ENCODE measurements around the gene CHST13. TPM values are rescaled to one million over a fixed set of nuclear protein-coding genes. Genes with fewer than 3 reads are reported as not detected.
"Not testable (repeated sequence)": the region's sequence is repeated elsewhere in the genome, so short reads cannot be mapped to it uniquely, and the experiment has no call there.

CHST13 gene
- total RNA-seq, 5 donors from 2014 or later (not counting 1 experiment from before 2014, with no cell fraction given), result 0.20 TPM; not detected in 4

GRCh38 chr3:126533506-126533905 is 9.6 kb downstream of the CHST13 start:
- Histone ChIP-seq H3K4me1 (ENCODE audit: control insufficient read depth in 1 of 2, extremely low read depth in 1 of 2, insufficient read depth in 2 of 2, low read length in 2 of 2) (no peaks in the 10 kb centered on the region), H3K4me3 (ENCODE audit: control insufficient read depth in 1 of 2, extremely low read depth in 1 of 2, low read length in 1 of 2) (no peak overlapping the region), H3K27ac (ENCODE audit: low read length) (no peak overlapping the region), H3K9me3 (no peaks in the 10 kb centered on the region), H3K36me3 (ENCODE audit: control insufficient read depth in 2 of 2, extremely low read depth in 1 of 2, insufficient read depth in 1 of 2, low read length in 1 of 2) (no peaks in the 10 kb centered on the region), H3K27me3 (replicated peaks in 1 of 2; ENCODE audit: control insufficient read depth in 2 of 2, extremely low read depth in 1 of 2, insufficient read depth in 2 of 2, low read length in 1 of 2) (peaks cover 0 to 29% of the 10 kb centered on the region in 2 experiments)
- no peaks in the 10 kb centered on the region for H3K36me3 Mint-ChIP-seq
- ATAC-seq (replicated peaks in 1 of 4) (no peak), DNase-seq (no peak)
- H3K27me3 Mint-ChIP-seq, result peaks cover 14 to 16% of the 10 kb centered on the region in 2 donors
- ChIA-PET CTCF (no interaction called here), POLR2A (no interaction called here)
- H3K27ac Mint-ChIP-seq, result no peak overlapping the region
- H3K4me3 Mint-ChIP-seq, result no peak overlapping the region
- no peaks in the 10 kb centered on the region for H3K4me1 Mint-ChIP-seq
- H3K9me3 Mint-ChIP-seq, result no peaks in the 10 kb centered on the region

- H3K4me3 Mint-ChIP-seq; H3K36me3 Mint-ChIP-seq; H3K9me3 ChIP-seq; POLR2A ChIA-PET; H3K36me3 ChIP-seq (ENCODE audit: control insufficient read depth in 2 of 2, extremely low read depth in 1 of 2, insufficient read depth in 1 of 2, low read length in 1 of 2); ATAC-seq (replicated peaks in 1 of 4); H3K4me3 ChIP-seq (ENCODE audit: control insufficient read depth in 1 of 2, extremely low read depth in 1 of 2, low read length in 1 of 2); H3K27ac Mint-ChIP-seq; H3K4me1 Mint-ChIP-seq; H3K4me1 ChIP-seq (ENCODE audit: control insufficient read depth in 1 of 2, extremely low read depth in 1 of 2, insufficient read depth in 2 of 2, low read length in 2 of 2); DNase-seq; H3K27ac ChIP-seq (ENCODE audit: low read length); H3K9me3 Mint-ChIP-seq; CTCF ChIA-PET: not testable (repeated sequence)
- peaks cover 0 to 29% of the 10 kb centered on the region in 2 experiments for H3K27me3 ChIP-seq (replicated peaks in 1 of 2; ENCODE audit: control insufficient read depth in 2 of 2, extremely low read depth in 1 of 2, insufficient read depth in 2 of 2, low read length in 1 of 2)
- WGBS (ENCODE audit: insufficient coverage), result 85% methylated on average over 7 of the region's 7 CpGs
- peaks cover 14 to 16% of the 10 kb centered on the region in 2 donors for H3K27me3 Mint-ChIP-seq
Observed at GRCh38 chr3:126534716-126535115, 10.8 kb downstream of the CHST13 start.

GRCh38 chr3:126535636-126536035 is 11.7 kb downstream of the CHST13 start:
- no peak for ATAC-seq (replicated peaks in 1 of 4)

GRCh38 chr3:126536126-126536525 is 12.2 kb downstream of the CHST13 start:
- POLR2A ChIA-PET, result no interaction called here
- ATAC-seq (replicated peaks in 1 of 4), result no peak
- Histone ChIP-seq H3K4me3 (ENCODE audit: control insufficient read depth in 1 of 2, extremely low read depth in 1 of 2, low read length in 1 of 2) (no peak overlapping the region), H3K9me3 (no peaks in the 10 kb centered on the region), H3K4me1 (ENCODE audit: control insufficient read depth in 1 of 2, extremely low read depth in 1 of 2, insufficient read depth in 2 of 2, low read length in 2 of 2) (no peaks in the 10 kb centered on the region), H3K27ac (ENCODE audit: low read length) (no peak overlapping the region), H3K27me3 (replicated peaks in 1 of 2; ENCODE audit: control insufficient read depth in 2 of 2, extremely low read depth in 1 of 2, insufficient read depth in 2 of 2, low read length in 1 of 2) (peaks cover 0 to 20% of the 10 kb centered on the region in 2 experiments), H3K36me3 (ENCODE audit: control insufficient read depth in 2 of 2, extremely low read depth in 1 of 2, insufficient read depth in 1 of 2, low read length in 1 of 2) (no peaks in the 10 kb centered on the region)
- Mint-ChIP-seq H3K27me3 (peaks cover 14 to 16% of the 10 kb centered on the region in 2 donors), H3K9me3 (no peaks in the 10 kb centered on the region), H3K4me1 (peaks cover 0 to 2% (median 0%) of the 10 kb centered on the region in 3 donors), H3K36me3 (no peaks in the 10 kb centered on the region), H3K4me3 (no peak overlapping the region), H3K27ac (no peak overlapping the region)
- no peak for DNase-seq
- CTCF ChIA-PET, result no interaction called here
- WGBS (ENCODE audit: insufficient coverage), result no CpG with 5 or more reads among the region's 3 CpGs

More at GRCh38 chr3:126535636-126536035, 11.7 kb downstream of the CHST13 start:
- Histone ChIP-seq H3K27ac (ENCODE audit: low read length) (no peak overlapping the region), H3K4me3 (ENCODE audit: control insufficient read depth in 1 of 2, extremely low read depth in 1 of 2, low read length in 1 of 2) (no peak overlapping the region), H3K36me3 (ENCODE audit: control insufficient read depth in 2 of 2, extremely low read depth in 1 of 2, insufficient read depth in 1 of 2, low read length in 1 of 2) (no peaks in the 10 kb centered on the region), H3K4me1 (ENCODE audit: control insufficient read depth in 1 of 2, extremely low read depth in 1 of 2, insufficient read depth in 2 of 2, low read length in 2 of 2) (no peaks in the 10 kb centered on the region), H3K9me3 (no peaks in the 10 kb centered on the region), H3K27me3 (replicated peaks in 1 of 2; ENCODE audit: control insufficient read depth in 2 of 2, extremely low read depth in 1 of 2, insufficient read depth in 2 of 2, low read length in 1 of 2) (peaks cover 0 to 21% of the 10 kb centered on the region in 2 experiments)
- ChIA-PET CTCF (no interaction called here), POLR2A (no interaction called here)
- H3K27ac Mint-ChIP-seq, result no peak overlapping the region
- no peak for DNase-seq
- H3K4me1 Mint-ChIP-seq, result no peaks in the 10 kb centered on the region
- H3K36me3 Mint-ChIP-seq, result no peaks in the 10 kb centered on the region
- H3K27me3 Mint-ChIP-seq, result peaks cover 14 to 16% of the 10 kb centered on the region in 2 donors
- H3K9me3 Mint-ChIP-seq, result no peaks in the 10 kb centered on the region
- H3K4me3 Mint-ChIP-seq, result no peak overlapping the region

GRCh38 chr3:126537116-126537729 is 13.3 kb downstream of the CHST13 start:
- POLR2A ChIA-PET, result no interaction called here
- H3K27me3 ChIP-seq (replicated peaks in 1 of 2; ENCODE audit: control insufficient read depth in 2 of 2, extremely low read depth in 1 of 2, insufficient read depth in 2 of 2, low read length in 1 of 2), result peaks cover 0 to 24% of the 10 kb centered on the region in 2 experiments
- H3K9me3 Mint-ChIP-seq, result no peaks in the 10 kb centered on the region
- DNase-seq (peak in 1 of 35 experiments; percentile 8), ATAC-seq (replicated peaks in 1 of 4) (no peak)
- no peaks in the 10 kb centered on the region for H3K4me1 ChIP-seq (ENCODE audit: control insufficient read depth in 1 of 2, extremely low read depth in 1 of 2, insufficient read depth in 2 of 2, low read length in 2 of 2)
- H3K27ac ChIP-seq (ENCODE audit: low read length), result no peak overlapping the region
- peaks cover 14 to 16% of the 10 kb centered on the region in 2 donors for H3K27me3 Mint-ChIP-seq
- CTCF ChIA-PET, result interaction anchor here in 1 of 2 donors (1.1 kb wide), 1 partner anchor 10 kb away, joined by 4 read pairs; no protein-coding TSS in a partner anchor
- H3K36me3 Mint-ChIP-seq, result no peaks in the 10 kb centered on the region
- H3K36me3 ChIP-seq (ENCODE audit: control insufficient read depth in 2 of 2, extremely low read depth in 1 of 2, insufficient read depth in 1 of 2, low read length in 1 of 2), result no peaks in the 10 kb centered on the region
- no peak overlapping the region for H3K27ac Mint-ChIP-seq
- H3K4me3 Mint-ChIP-seq, result no peak overlapping the region
- no peak overlapping the region for H3K4me3 ChIP-seq (ENCODE audit: control insufficient read depth in 1 of 2, extremely low read depth in 1 of 2, low read length in 1 of 2)
- H3K9me3 ChIP-seq, result no peaks in the 10 kb centered on the region
- WGBS (ENCODE audit: insufficient coverage), result 88% methylated on average over 7 of the region's 9 CpGs
- H3K4me1 Mint-ChIP-seq, result peaks cover 0 to 2% (median 0%) of the 10 kb centered on the region in 3 donors

GRCh38 chr3:126537730-126538281 is 13.9 kb downstream of the CHST13 start:
- Mint-ChIP-seq H3K27ac (no peak overlapping the region), H3K36me3 (no peaks in the 10 kb centered on the region), H3K9me3 (no peaks in the 10 kb centered on the region), H3K27me3 (peaks cover 14 to 16% of the 10 kb centered on the region in 2 donors), H3K4me3 (no peak overlapping the region), H3K4me1 (peaks cover 0 to 2% (median 0%) of the 10 kb centered on the region in 3 donors)
- 86% methylated on average over 10 of the region's 10 CpGs for WGBS (ENCODE audit: insufficient coverage)
- CTCF ChIA-PET, result interaction anchor here in 1 of 2 donors (1.1 kb wide), 1 partner anchor 11 kb away, joined by 4 read pairs; no protein-coding TSS in a partner anchor
- peaks cover 0 to 24% of the 10 kb centered on the region in 2 experiments for H3K27me3 ChIP-seq (replicated peaks in 1 of 2; ENCODE audit: control insufficient read depth in 2 of 2, extremely low read depth in 1 of 2, insufficient read depth in 2 of 2, low read length in 1 of 2)
- no peak overlapping the region for H3K4me3 ChIP-seq (ENCODE audit: control insufficient read depth in 1 of 2, extremely low read depth in 1 of 2, low read length in 1 of 2)
- H3K36me3 ChIP-seq (ENCODE audit: control insufficient read depth in 2 of 2, extremely low read depth in 1 of 2, insufficient read depth in 1 of 2, low read length in 1 of 2), result no peaks in the 10 kb centered on the region
- H3K4me1 ChIP-seq (ENCODE audit: control insufficient read depth in 1 of 2, extremely low read depth in 1 of 2, insufficient read depth in 2 of 2, low read length in 2 of 2), result no peaks in the 10 kb centered on the region
- H3K9me3 ChIP-seq, result no peaks in the 10 kb centered on the region
- no peak overlapping the region for H3K27ac ChIP-seq (ENCODE audit: low read length)
- POLR2A ChIA-PET, result no interaction called here
- ATAC-seq (replicated peaks in 1 of 4) (no peak), DNase-seq (peak in 1 of 35 experiments; percentile 20)

Measured in T-cell (primary cell).